Astrocyte of the spinal cord (primary cell): ENCODE data around the gene SPAG8.

Source experiments
- DNase-seq: peaks from one replicate; pipeline ENCODE4 v3.0.0; 2011; ENCODE audit warnings: low read depth, low spot score
- H3K4me3 ChIP-seq: 2 replicates; pipeline ENCODE4 v1.5.1; 2011; ENCODE audit warnings: low read depth, mild to moderate bottlenecking, low read length, moderate library complexity
- CTCF ChIP-seq: IDR thresholded peaks from 2 replicates; pipeline ENCODE4 v1.5.1; 2012; ENCODE audit warnings: low read depth, mild to moderate bottlenecking, low read length, inconsistent platforms
- in situ Hi-C: cut with HindIII; loops from 2 replicates; pipeline ENCODE4 v1.10.0; 2017; ENCODE audit warnings: low sequenced_read_pairs

Gene SPAG8

GRCh38 chr9:35771075-35771433 is 41.0 kb downstream of the SPAG8 start:
- H3K4me3 ChIP-seq: no peak overlapping the region
- no peak for TF ChIP-seq CTCF
- in situ Hi-C loops: no loop called here
- no peak for DNase-seq

- no peak overlapping the region for H3K4me3 ChIP-seq
- TF ChIP-seq CTCF: no peak
- in situ Hi-C loops: no loop called here
- no peak for DNase-seq
Measured at GRCh38 chr9:35769763-35770162, 42.3 kb downstream of the SPAG8 start.

- TF ChIP-seq CTCF: no peak
- no peak overlapping the region for H3K4me3 ChIP-seq
- in situ Hi-C loops: no loop called here
- no peak for DNase-seq
Measured at GRCh38 chr9:35767458-35767857, 44.6 kb downstream of the SPAG8 start.

GRCh38 chr9:35766997-35767396 is 45.1 kb downstream of the SPAG8 start:
- H3K4me3 ChIP-seq: no peak overlapping the region
- DNase-seq: no peak
- in situ Hi-C loops: no loop called here
- TF ChIP-seq CTCF: no peak

- in situ Hi-C loops: no loop called here
- no peak for DNase-seq
- TF ChIP-seq CTCF: no peak
Measured at GRCh38 chr9:35763803-35764202, 48.3 kb downstream of the SPAG8 start.

GRCh38 chr9:35763181-35763580 is 48.9 kb downstream of the SPAG8 start:
- no peak for DNase-seq
- no peak overlapping the region for H3K4me3 ChIP-seq
- in situ Hi-C loops: no loop called here
- TF ChIP-seq CTCF: no peak

More at GRCh38 chr9:35763803-35764202, 48.3 kb downstream of the SPAG8 start:
- no peak overlapping the region for H3K4me3 ChIP-seq

GRCh38 chr9:35760651-35761050 is 51.4 kb downstream of the SPAG8 start:
- DNase-seq: peak; percentile 85

More at GRCh38 chr9:35760651-35761050, 51.4 kb downstream of the SPAG8 start:
- TF ChIP-seq CTCF: no peak
- in situ Hi-C loops: no loop called here
- H3K4me3 ChIP-seq: no peak overlapping the region
